ENCODE measurements around the gene TOGARAM1.

GRCh38 chr14:44995770-44996294 is 33.8 kb downstream of the TOGARAM1 start:
- TF ChIP-seq EZH2phosphoT487 (IDR thresholded peaks at IDR 0.05; ENCODE audit: insufficient read depth, low read depth), result no peak
- TF ChIP-seq EZH2 (IDR thresholded peaks at IDR 0.05; ENCODE audit: insufficient read depth, poor library complexity, severe bottlenecking), result no peak

Data from GM23248 (cell line).